Glomerular endothelial cell (primary cell): Measurements from ENCODE around the gene AP4S1. TPM values are rescaled to one million over a fixed set of nuclear protein-coding genes. Genes with fewer than 3 reads are reported as not detected.
"Not testable (repeated sequence)": the region's sequence is repeated elsewhere in the genome, so short reads cannot be mapped to it uniquely, and the experiment has no call there.

Experiments used
- DNase-seq: peaks from one replicate; pipeline ENCODE4 v3.0.0-alpha.2; 2011; ENCODE audit warnings: low read depth, low spot score; ENCODE audit errors: extremely low read depth
- total RNA-seq: library from RNA; depleted of rRNA; stranded (reverse); fragments of >200 nt; gene quantifications from 2 replicates; pipeline ENCODE4 v1.2.3, GENCODE V29; 2015

Gene AP4S1
- total RNA-seq, 1 donor from 2014 or later, result 3.7 TPM

GRCh38 chr14:31080056-31080455, 54.6 kb downstream of the AP4S1 start:
- no peak for DNase-seq

- no peak for DNase-seq
Measured at GRCh38 chr14:31080484-31080883, 55.0 kb downstream of the AP4S1 start.

GRCh38 chr14:31083781-31084180, 58.3 kb downstream of the AP4S1 start:
- no peak for DNase-seq

- DNase-seq, result no peak
Measured at GRCh38 chr14:31084385-31084784, 58.9 kb downstream of the AP4S1 start.

- no peak for DNase-seq
Measured at GRCh38 chr14:31085027-31085426, 59.6 kb downstream of the AP4S1 start.

GRCh38 chr14:31086466-31086865, 61.0 kb downstream of the AP4S1 start:
- not testable (repeated sequence) for DNase-seq

GRCh38 chr14:31090883-31091764, 65.7 kb downstream of the AP4S1 start:
- peak; percentile 36 for DNase-seq

GRCh38 chr14:31092160-31092708, 66.8 kb downstream of the AP4S1 start:
- no peak for DNase-seq

- DNase-seq, result not testable (repeated sequence)
Measured at GRCh38 chr14:31093884-31094839, 68.7 kb downstream of the AP4S1 start.

- DNase-seq, result not testable (repeated sequence)
Measured at GRCh38 chr14:31095817-31096216, 70.4 kb downstream of the AP4S1 start.

- DNase-seq, result no peak
Measured at GRCh38 chr14:31096255-31096654, 70.8 kb downstream of the AP4S1 start.

- no peak for DNase-seq
Measured at GRCh38 chr14:31097081-31097480, 71.6 kb downstream of the AP4S1 start.

- DNase-seq, result no peak
Measured at GRCh38 chr14:31106768-31107167, 81.3 kb downstream of the AP4S1 start.

- DNase-seq, result no peak
Measured at GRCh38 chr14:31109257-31109656, 83.8 kb downstream of the AP4S1 start.

- DNase-seq, result no peak
Measured at GRCh38 chr14:31110872-31111271, 85.4 kb downstream of the AP4S1 start.

GRCh38 chr14:31113794-31114193, 88.3 kb downstream of the AP4S1 start:
- DNase-seq, result no peak

GRCh38 chr14:31118892-31119291, 93.4 kb downstream of the AP4S1 start:
- no peak for DNase-seq

GRCh38 chr14:31122098-31122611, 96.7 kb downstream of the AP4S1 start:
- DNase-seq, result no peak

- no peak for DNase-seq
Measured at GRCh38 chr14:31122921-31123320, 97.5 kb downstream of the AP4S1 start.

GRCh38 chr14:31124197-31124596, 98.7 kb downstream of the AP4S1 start:
- no peak for DNase-seq

GRCh38 chr14:31125231-31125630, 99.8 kb downstream of the AP4S1 start:
- DNase-seq, result no peak
